ENCODE measurements around the gene CCIN. TPM values are rescaled to one million over a fixed set of nuclear protein-coding genes. Genes with fewer than 3 reads are reported as not detected.

CCIN gene
- total RNA-seq, 1 donor from 2014 or later: 0.17 TPM

GRCh38 chr9:36218011-36218410, 48.8 kb downstream of the CCIN start:
- intact Hi-C loops (cut with micrococcal nuclease): loop anchor here (1.0 kb wide), 1 partner anchor 28 kb away; the partner anchor contains the start of gene CLTA

DNA sequence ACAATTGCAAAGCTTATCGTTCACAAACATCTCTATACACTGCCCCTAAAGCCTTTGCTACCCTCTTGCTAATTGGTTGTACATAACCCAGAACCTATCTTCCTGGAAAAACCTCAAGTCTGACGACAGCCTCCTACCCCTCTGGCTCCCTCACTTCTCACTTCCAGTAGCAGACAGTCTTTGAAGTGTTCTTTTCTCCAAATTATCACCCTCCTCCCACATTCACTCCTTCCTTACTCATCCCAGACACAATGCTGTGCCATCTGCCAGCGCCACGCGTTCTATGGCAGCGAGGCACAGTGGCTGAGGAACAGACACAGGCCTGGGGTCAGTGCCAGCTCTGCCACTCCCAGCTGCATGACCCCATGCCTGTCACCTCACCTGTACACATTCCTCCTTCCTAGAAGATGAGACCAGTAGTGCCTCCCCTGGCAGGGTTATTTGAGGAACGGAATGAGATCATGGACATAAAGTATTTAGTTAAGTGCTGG, 49.3 kb downstream of the CCIN start:
- intact Hi-C loops (cut with micrococcal nuclease): loop anchor here (1.0 kb wide), 1 partner anchor 28 kb away; the partner anchor contains the start of gene CLTA

Other genes with a start within 250 kb of the CCIN start
- not detected in 2 replicates for gene OR2S2, start 211.2 kb upstream of the CCIN start, total RNA-seq
- gene RECK, start 132.5 kb upstream of the CCIN start, total RNA-seq: 6.2 and 6.5 TPM in 2 replicates
- 45.1 and 48.7 TPM in 2 replicates for gene GLIPR2, start 32.7 kb upstream of the CCIN start, total RNA-seq
- 151 and 155 TPM in 2 replicates for gene CLTA, start 21.5 kb downstream of the CCIN start, total RNA-seq
- gene GNE, start 89.1 kb downstream of the CCIN start, total RNA-seq: 19.8 and 20.1 TPM in 2 replicates
- 39.4 and 43.3 TPM in 2 replicates for gene RNF38, start 230.9 kb downstream of the CCIN start, total RNA-seq

Data from T-helper 1 cell treated with Interleukin-12 subunit alpha and Interleukin-12 subunit beta and Interleukin-4 antibody, amounts not matched to agents 30 ng/mL and 1 ng/mL, for 36 hours (primary cell).